Astrocyte (in vitro differentiated cells and primary cell): ENCODE measurements around the gene RGS9. TPM values are rescaled to one million over a fixed set of nuclear protein-coding genes. Genes with fewer than 3 reads are reported as not detected.
A peak's percentile ranks its signal among the peaks of the same experiment; 100 is the strongest.

Source experiments
- DNase-seq: peaks from one replicate; pipeline ENCODE4 v3.0.0-alpha.2; 2010; ENCODE audit warnings: low read depth
- FAIRE-seq: peaks from 2 replicates; lab custom pipeline; 2011; peaks lifted over from hg19 to GRCh38; lab: Jason Lieb, UNC
- H2AFZ ChIP-seq: 2 replicates; pipeline ENCODE4 v1.6.0; 2012; ENCODE audit warnings: low read depth, low read length, inconsistent platforms
- H3K27ac ChIP-seq: 2 replicates; pipeline ENCODE4 v1.5.1; 2011; ENCODE audit warnings: low read depth, low read length, inconsistent platforms
- H3K27me3 ChIP-seq: 2 replicates; pipeline ENCODE4 v1.6.0; 2011; ENCODE audit warnings: low read length, inconsistent platforms; ENCODE audit not compliant: insufficient read depth
- H3K36me3 ChIP-seq: 2 replicates; pipeline ENCODE4 v1.5.1; 2011; ENCODE audit warnings: low read length, inconsistent platforms; ENCODE audit not compliant: insufficient read depth
- H3K4me1 ChIP-seq: 2 replicates; pipeline ENCODE4 v1.5.1; 2011; ENCODE audit warnings: low read length, inconsistent platforms; ENCODE audit not compliant: insufficient read depth
- H3K4me2 ChIP-seq: 2 replicates; pipeline ENCODE4 v1.6.0; 2012; ENCODE audit warnings: low read length, inconsistent platforms
- H3K4me3 ChIP-seq: 2 replicates; pipeline ENCODE4 v1.5.1; 2011; ENCODE audit warnings: low read depth, mild to moderate bottlenecking, low read length, inconsistent platforms; ENCODE audit not compliant: insufficient read depth
- H3K79me2 ChIP-seq: 2 replicates; pipeline ENCODE4 v1.6.0; 2012; ENCODE audit warnings: mild to moderate bottlenecking, low read length, inconsistent platforms; ENCODE audit not compliant: insufficient read depth
- H3K9ac ChIP-seq: 2 replicates; pipeline ENCODE4 v1.6.0; 2012; ENCODE audit warnings: mild to moderate bottlenecking, low read length, inconsistent platforms
- H3K9me3 ChIP-seq: 2 replicates; pipeline ENCODE4 v1.5.1; 2012; ENCODE audit warnings: low read depth, mild to moderate bottlenecking, low read length, inconsistent platforms; ENCODE audit not compliant: insufficient read depth
- H4K20me1 ChIP-seq: 2 replicates; pipeline ENCODE4 v1.6.0; 2012; ENCODE audit warnings: low read length, inconsistent platforms; ENCODE audit not compliant: insufficient read depth
- H3K27ac Mint-ChIP-seq: one replicate; pipeline ENCODE4 v1.8.0; 2021; ENCODE audit warnings: mild to moderate bottlenecking, mixed read lengths; ENCODE audit not compliant: unreplicated experiment
- H3K27me3 Mint-ChIP-seq: one replicate; pipeline ENCODE4 v1.8.0; 2021; ENCODE audit warnings: low read depth, mixed read lengths; ENCODE audit not compliant: unreplicated experiment
- H3K36me3 Mint-ChIP-seq: one replicate; pipeline ENCODE4 v1.8.0; 2021; ENCODE audit warnings: low read depth, mixed read lengths; ENCODE audit not compliant: unreplicated experiment
- H3K4me1 Mint-ChIP-seq: one replicate; pipeline ENCODE4 v1.8.0; 2021; ENCODE audit warnings: low read depth, mixed read lengths; ENCODE audit not compliant: unreplicated experiment
- H3K4me3 Mint-ChIP-seq: one replicate; pipeline ENCODE4 v1.8.0; 2021; ENCODE audit warnings: mild to moderate bottlenecking, moderate library complexity, mixed read lengths; ENCODE audit not compliant: unreplicated experiment
- H3K9me3 Mint-ChIP-seq: one replicate; pipeline ENCODE4 v1.8.0; 2021; ENCODE audit warnings: mild to moderate bottlenecking, mixed read lengths; ENCODE audit not compliant: unreplicated experiment
- EZH2 ChIP-seq: IDR thresholded peaks from 2 replicates; pipeline ENCODE4 v1.6.1; 2012; ENCODE audit warnings: mild to moderate bottlenecking, low read length, inconsistent platforms; ENCODE audit not compliant: insufficient read depth
- total RNA-seq: library from RNA; stranded (reverse); gene quantifications from 2 replicates; pipeline ENCODE4 v1.2.1, GENCODE V29; 2021
- TF ChIP-seq, protein P1 (sequence below): IDR thresholded peaks from 2 replicates; pipeline ENCODE4 v1.5.1; 2011; ENCODE audit warnings: low read depth, mild to moderate bottlenecking, inconsistent platforms, low read length, moderate library complexity; ENCODE audit not compliant: insufficient read depth

RGS9 gene
- total RNA-seq, 1 donor from 2014 or later = 9.4 TPM

DNA sequence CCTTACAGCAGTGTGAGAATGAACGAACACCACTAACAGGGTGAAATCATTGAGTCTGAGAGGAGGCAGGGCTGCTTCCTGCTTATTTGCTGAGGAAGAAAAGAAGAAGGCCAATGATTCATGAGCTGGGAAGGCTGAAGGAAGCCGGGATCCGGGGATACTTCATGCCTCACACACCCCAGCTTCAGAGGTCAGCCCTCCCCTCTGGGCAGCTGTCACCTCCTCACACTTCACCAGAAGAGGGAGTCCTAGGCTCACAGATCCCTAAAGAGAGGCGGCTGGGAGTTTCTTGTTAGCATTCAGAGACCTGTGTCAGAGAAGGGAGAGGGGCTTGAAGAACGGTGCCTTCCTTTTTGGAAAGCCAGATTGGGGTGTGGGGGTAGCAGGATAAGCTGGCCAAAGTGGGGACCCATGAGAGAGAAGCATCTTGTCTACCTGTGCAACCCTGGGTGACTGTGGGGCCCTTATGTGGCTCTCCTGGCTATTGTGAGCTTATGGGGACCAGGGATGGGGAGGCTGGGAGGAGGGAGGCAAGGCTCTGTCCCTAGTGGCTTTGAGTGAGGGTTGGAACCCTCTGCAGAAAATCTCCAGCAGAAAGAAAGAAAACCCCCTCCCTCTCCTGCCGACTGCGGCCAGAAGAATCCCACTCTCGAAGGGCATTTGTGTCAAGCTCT, 94.6 kb downstream of the RGS9 start:
- H3K9me3 ChIP-seq = no peaks in the 10 kb centered on the region
- no peak for TF ChIP-seq EZH2
- TF ChIP-seq, protein P1, sequence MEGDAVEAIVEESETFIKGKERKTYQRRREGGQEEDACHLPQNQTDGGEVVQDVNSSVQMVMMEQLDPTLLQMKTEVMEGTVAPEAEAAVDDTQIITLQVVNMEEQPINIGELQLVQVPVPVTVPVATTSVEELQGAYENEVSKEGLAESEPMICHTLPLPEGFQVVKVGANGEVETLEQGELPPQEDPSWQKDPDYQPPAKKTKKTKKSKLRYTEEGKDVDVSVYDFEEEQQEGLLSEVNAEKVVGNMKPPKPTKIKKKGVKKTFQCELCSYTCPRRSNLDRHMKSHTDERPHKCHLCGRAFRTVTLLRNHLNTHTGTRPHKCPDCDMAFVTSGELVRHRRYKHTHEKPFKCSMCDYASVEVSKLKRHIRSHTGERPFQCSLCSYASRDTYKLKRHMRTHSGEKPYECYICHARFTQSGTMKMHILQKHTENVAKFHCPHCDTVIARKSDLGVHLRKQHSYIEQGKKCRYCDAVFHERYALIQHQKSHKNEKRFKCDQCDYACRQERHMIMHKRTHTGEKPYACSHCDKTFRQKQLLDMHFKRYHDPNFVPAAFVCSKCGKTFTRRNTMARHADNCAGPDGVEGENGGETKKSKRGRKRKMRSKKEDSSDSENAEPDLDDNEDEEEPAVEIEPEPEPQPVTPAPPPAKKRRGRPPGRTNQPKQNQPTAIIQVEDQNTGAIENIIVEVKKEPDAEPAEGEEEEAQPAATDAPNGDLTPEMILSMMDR = peak; percentile 77
- no peaks in the 10 kb centered on the region for H3K36me3 ChIP-seq
- no peak overlapping the region for H3K9ac ChIP-seq
- peak overlapping the region; percentile 27 for H3K4me2 ChIP-seq
- Mint-ChIP-seq H3K4me3 (no peak overlapping the region), H3K36me3 (no peaks in the 10 kb centered on the region), H3K27me3 (peaks cover 7% of the 10 kb centered on the region), H3K27ac (peak overlapping the region; percentile 27), H3K4me1 (peaks cover 18% of the 10 kb centered on the region), H3K9me3 (peaks cover 3% of the 10 kb centered on the region)
- H2AFZ ChIP-seq = peak overlapping the region; percentile 12
- no peaks in the 10 kb centered on the region for H4K20me1 ChIP-seq
- peak; percentile 83 for DNase-seq
- H3K4me1 ChIP-seq = peaks cover 10% of the 10 kb centered on the region
- no peaks in the 10 kb centered on the region for H3K79me2 ChIP-seq
- no peak for FAIRE-seq
- no peak overlapping the region for H3K4me3 ChIP-seq
- H3K27ac ChIP-seq = no peak overlapping the region
- no peaks in the 10 kb centered on the region for H3K27me3 ChIP-seq

DNA sequence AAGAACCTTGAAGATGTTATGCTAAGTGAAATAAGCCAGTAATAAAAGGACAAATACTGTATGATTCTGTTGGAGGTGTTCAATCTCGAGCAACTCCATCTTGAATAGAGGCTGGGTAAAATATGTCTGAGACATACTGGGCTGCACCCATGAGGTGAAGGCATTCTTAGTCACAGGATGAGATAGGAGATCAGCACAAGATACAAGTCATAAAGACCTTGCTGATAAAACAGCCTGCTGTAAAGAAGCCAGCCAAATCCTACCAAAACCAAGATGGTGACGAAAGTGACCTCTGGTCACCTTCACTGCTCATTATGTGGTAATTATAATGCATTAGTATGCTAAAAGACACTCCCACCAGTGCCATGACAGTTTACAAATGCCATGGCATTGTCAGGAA, 98.1 kb downstream of the RGS9 start:
- no peaks in the 10 kb centered on the region for H4K20me1 ChIP-seq
- no peaks in the 10 kb centered on the region for H3K36me3 ChIP-seq
- peaks cover 4% of the 10 kb centered on the region for H3K4me1 Mint-ChIP-seq
- H3K27ac ChIP-seq = no peak overlapping the region
- H3K4me3 Mint-ChIP-seq = no peak overlapping the region
- no peaks in the 10 kb centered on the region for H3K9me3 ChIP-seq
- TF ChIP-seq, protein P1 = no peak
- no peak for TF ChIP-seq EZH2
- peaks cover 8% of the 10 kb centered on the region for H3K27me3 Mint-ChIP-seq
- no peaks in the 10 kb centered on the region for H3K79me2 ChIP-seq
- no peaks in the 10 kb centered on the region for H3K36me3 Mint-ChIP-seq
- no peak overlapping the region for H3K4me2 ChIP-seq
- H2AFZ ChIP-seq = no peak overlapping the region
- H3K27me3 ChIP-seq = no peaks in the 10 kb centered on the region
- FAIRE-seq = no peak
- no peak overlapping the region for H3K9ac ChIP-seq
- no peaks in the 10 kb centered on the region for H3K4me1 ChIP-seq
- no peak overlapping the region for H3K27ac Mint-ChIP-seq
- no peak for DNase-seq
- H3K4me3 ChIP-seq = no peak overlapping the region
- peaks cover 7% of the 10 kb centered on the region for H3K9me3 Mint-ChIP-seq

DNA sequence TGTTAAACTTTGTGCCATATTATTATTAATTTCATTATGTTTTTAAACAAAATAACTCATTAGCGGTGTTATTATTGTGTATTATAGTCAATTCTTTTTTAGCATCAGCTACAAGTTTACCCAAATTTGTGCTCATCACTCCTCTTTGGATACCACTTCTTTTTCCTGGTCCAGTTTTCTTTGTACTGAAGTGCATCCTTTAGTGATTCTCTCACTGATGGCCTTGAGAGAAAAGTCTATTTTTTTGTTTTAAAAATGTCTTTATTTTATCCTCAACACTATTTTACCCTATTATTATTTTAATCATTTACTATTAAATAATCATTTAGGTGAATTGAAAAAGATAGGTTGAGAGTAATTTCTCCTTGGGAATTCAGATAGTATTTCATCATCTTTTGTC, 99.2 kb downstream of the RGS9 start:
- H3K27me3 ChIP-seq = no peaks in the 10 kb centered on the region
- no peak overlapping the region for H3K9ac ChIP-seq
- no peak overlapping the region for H3K27ac Mint-ChIP-seq
- H4K20me1 ChIP-seq = no peaks in the 10 kb centered on the region
- H3K79me2 ChIP-seq = no peaks in the 10 kb centered on the region
- TF ChIP-seq EZH2 = no peak
- TF ChIP-seq, protein P1 = no peak
- H3K36me3 Mint-ChIP-seq = no peaks in the 10 kb centered on the region
- peaks cover 9% of the 10 kb centered on the region for H3K27me3 Mint-ChIP-seq
- no peak overlapping the region for H3K4me3 Mint-ChIP-seq
- peaks cover 1% of the 10 kb centered on the region for H3K4me1 Mint-ChIP-seq
- H3K27ac ChIP-seq = no peak overlapping the region
- no peaks in the 10 kb centered on the region for H3K36me3 ChIP-seq
- peaks cover 7% of the 10 kb centered on the region for H3K9me3 Mint-ChIP-seq
- FAIRE-seq (no peak), DNase-seq (no peak)
- no peaks in the 10 kb centered on the region for H3K9me3 ChIP-seq
- no peaks in the 10 kb centered on the region for H3K4me1 ChIP-seq
- H2AFZ ChIP-seq = no peak overlapping the region
- H3K4me3 ChIP-seq = no peak overlapping the region
- H3K4me2 ChIP-seq = no peak overlapping the region
